ENCODE measurements around the gene SLC35A4. TPM values are rescaled to one million over a fixed set of nuclear protein-coding genes. Genes with fewer than 3 reads are reported as not detected.
"Not testable (repeated sequence)": the region's sequence is repeated elsewhere in the genome, so short reads cannot be mapped to it uniquely, and the experiment has no call there.

The SLC35A4 gene
- polyA plus RNA-seq, 4 donors, result 35.7 to 74.6 (median 57.9) TPM

DNA sequence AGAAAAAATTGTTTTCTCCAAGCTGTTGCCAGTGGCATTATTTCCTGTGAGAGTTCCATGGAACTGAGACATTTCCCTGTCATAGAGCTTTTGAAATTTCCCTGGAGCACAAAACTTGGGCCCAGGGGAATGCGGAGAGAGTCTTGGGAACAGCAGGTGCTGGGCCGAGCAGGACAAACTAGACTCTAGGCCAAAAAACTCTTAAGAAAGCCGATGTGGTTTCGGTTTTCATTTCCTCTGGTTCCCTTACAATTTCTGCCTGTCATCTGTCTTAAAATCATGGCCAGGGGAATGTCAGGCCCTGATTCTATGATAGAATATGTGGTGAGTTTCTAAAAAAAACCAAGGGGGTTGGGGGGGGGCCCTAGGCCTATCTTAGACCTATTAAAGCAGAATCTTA, 4.6 kb downstream of the SLC35A4 start:
- 7 to 23% (median 7%) methylated on average over 4 of the region's 4 CpGs for WGBS, 3 donors
- DNase-seq, result peak in 1 of 2 donors; percentile 58
- no peak overlapping the region for H3K4me3 ChIP-seq (ENCODE audit: low read depth in 1 of 3, low read length in 3 of 3)
- H3K27me3 ChIP-seq (ENCODE audit: control insufficient read depth in 3 of 3, insufficient read depth in 3 of 3, low read length in 3 of 3), result no peaks in the 10 kb centered on the region
- H3K9me3 ChIP-seq (ENCODE audit: control insufficient read depth in 2 of 2, insufficient read depth in 1 of 2, low read depth in 1 of 2, low read length in 1 of 2), result no peaks in the 10 kb centered on the region
- H3K36me3 ChIP-seq (ENCODE audit: control insufficient read depth in 3 of 3, insufficient read depth in 2 of 3, low read depth in 1 of 3, low read length in 3 of 3), result peaks cover 0 to 41% (median 2%) of the 10 kb centered on the region in 3 donors
- H3K27ac ChIP-seq (ENCODE audit: low read depth in 1 of 3, low read length in 2 of 3), result peak overlapping the region in 2 of 3 donors; percentile 34 to 72
- peaks cover 0 to 12% (median 4%) of the 10 kb centered on the region in 3 donors for H3K4me1 ChIP-seq (ENCODE audit: control insufficient read depth in 3 of 3, insufficient read depth in 2 of 3, low read depth in 1 of 3, low read length in 2 of 3)
- no peak for FAIRE-seq

DNA sequence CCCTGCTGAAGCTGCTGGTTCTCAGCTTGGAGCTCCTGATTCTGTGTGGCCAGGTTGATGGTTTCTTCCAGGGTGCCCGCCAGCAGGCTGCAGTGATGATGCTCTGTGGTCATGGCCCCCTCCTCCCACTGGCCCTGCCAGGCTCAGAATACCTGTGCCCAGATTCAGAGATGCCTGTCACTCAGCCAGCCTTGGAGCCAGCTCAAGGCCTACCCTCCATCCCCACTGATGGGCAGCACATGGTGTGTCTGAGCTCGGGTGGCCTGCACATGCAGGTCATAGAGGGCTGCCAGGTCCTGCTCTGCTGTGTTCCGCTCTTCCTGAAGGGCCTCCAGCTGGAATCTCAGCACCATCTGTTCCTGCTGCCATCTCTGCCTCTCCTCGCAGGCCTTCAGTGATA, 5.4 kb downstream of the SLC35A4 start:
- DNase-seq (no peak), FAIRE-seq (no peak)
- no peaks in the 10 kb centered on the region for H3K27me3 ChIP-seq (ENCODE audit: control insufficient read depth in 3 of 3, insufficient read depth in 3 of 3, low read length in 3 of 3)
- H3K27ac ChIP-seq (ENCODE audit: low read depth in 1 of 3, low read length in 2 of 3), result peak overlapping the region in 2 of 3 donors; percentile 26 to 68
- H3K4me3 ChIP-seq (ENCODE audit: low read depth in 1 of 3, low read length in 3 of 3), result no peak overlapping the region
- peaks cover 0 to 12% (median 4%) of the 10 kb centered on the region in 3 donors for H3K4me1 ChIP-seq (ENCODE audit: control insufficient read depth in 3 of 3, insufficient read depth in 2 of 3, low read depth in 1 of 3, low read length in 2 of 3)
- 85 to 90% (median 85%) methylated on average over 4 of the region's 4 CpGs for WGBS, 3 donors
- H3K9me3 ChIP-seq (ENCODE audit: control insufficient read depth in 2 of 2, insufficient read depth in 1 of 2, low read depth in 1 of 2, low read length in 1 of 2), result no peaks in the 10 kb centered on the region
- peaks cover 0 to 41% (median 2%) of the 10 kb centered on the region in 3 donors for H3K36me3 ChIP-seq (ENCODE audit: control insufficient read depth in 3 of 3, insufficient read depth in 2 of 3, low read depth in 1 of 3, low read length in 3 of 3)

DNA sequence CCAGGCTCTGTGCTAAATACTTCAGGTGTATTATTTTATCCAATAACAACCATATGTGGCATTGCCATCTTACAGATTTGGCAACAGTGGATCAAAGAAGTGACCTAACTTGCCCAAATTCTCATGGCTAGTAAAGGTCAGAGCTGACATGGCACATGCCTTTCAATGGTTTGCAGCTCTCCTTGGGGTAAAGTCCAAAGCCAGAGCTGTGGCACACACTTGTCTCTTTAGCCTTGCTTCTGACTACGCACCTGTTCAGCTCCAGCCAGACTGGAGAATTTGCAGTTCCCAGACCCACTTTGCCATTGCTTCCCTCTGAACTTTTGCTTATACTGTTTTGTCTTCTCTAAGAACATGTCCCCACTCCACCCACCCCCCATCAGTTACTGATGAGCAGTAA, 5.9 kb downstream of the SLC35A4 start:
- DNase-seq (no peak), FAIRE-seq (no peak)
- Histone ChIP-seq H3K4me3 (ENCODE audit: low read depth in 1 of 3, low read length in 3 of 3) (no peak overlapping the region), H3K36me3 (ENCODE audit: control insufficient read depth in 3 of 3, insufficient read depth in 2 of 3, low read depth in 1 of 3, low read length in 3 of 3) (peaks cover 0 to 41% (median 2%) of the 10 kb centered on the region in 3 donors), H3K27me3 (ENCODE audit: control insufficient read depth in 3 of 3, insufficient read depth in 3 of 3, low read length in 3 of 3) (no peaks in the 10 kb centered on the region), H3K9me3 (ENCODE audit: control insufficient read depth in 2 of 2, insufficient read depth in 1 of 2, low read depth in 1 of 2, low read length in 1 of 2) (no peaks in the 10 kb centered on the region), H3K4me1 (ENCODE audit: control insufficient read depth in 3 of 3, insufficient read depth in 2 of 3, low read depth in 1 of 3, low read length in 2 of 3) (peaks cover 0 to 12% (median 3%) of the 10 kb centered on the region in 3 donors), H3K27ac (ENCODE audit: low read depth in 1 of 3, low read length in 2 of 3) (peak overlapping the region in 1 of 3 donors; percentile 68)
- 97 to 100% (median 100%) methylated on average over 1 of the region's 1 CpG for WGBS, 3 donors

DNA sequence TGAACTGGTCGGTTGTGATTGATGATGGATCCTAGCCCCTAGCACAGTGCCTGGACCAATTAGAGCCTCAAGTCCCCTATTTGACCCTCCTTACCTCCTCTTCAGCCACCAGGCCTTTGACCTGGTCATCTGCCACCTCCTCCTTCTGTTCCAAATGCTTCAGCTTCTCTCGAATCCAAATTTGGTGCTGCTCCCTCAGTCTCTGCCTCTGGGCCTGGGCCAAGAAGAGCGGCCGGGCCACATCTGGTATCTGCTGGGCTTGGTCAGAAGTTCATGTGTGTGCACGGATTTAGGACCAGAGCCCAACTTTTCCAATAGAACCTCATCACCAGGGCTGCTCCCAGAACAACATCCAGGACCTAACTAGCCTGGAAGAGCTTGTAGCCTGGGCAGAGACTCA, 6.5 kb downstream of the SLC35A4 start:
- Histone ChIP-seq H3K36me3 (ENCODE audit: control insufficient read depth in 3 of 3, insufficient read depth in 2 of 3, low read depth in 1 of 3, low read length in 3 of 3) (peaks cover 0 to 38% (median 2%) of the 10 kb centered on the region in 3 donors), H3K27me3 (ENCODE audit: control insufficient read depth in 3 of 3, insufficient read depth in 3 of 3, low read length in 3 of 3) (no peaks in the 10 kb centered on the region), H3K27ac (ENCODE audit: low read depth in 1 of 3, low read length in 2 of 3) (peak overlapping the region in 1 of 3 donors; percentile 68), H3K4me3 (ENCODE audit: low read depth in 1 of 3, low read length in 3 of 3) (no peak overlapping the region), H3K4me1 (ENCODE audit: control insufficient read depth in 3 of 3, insufficient read depth in 2 of 3, low read depth in 1 of 3, low read length in 2 of 3) (peaks cover 0 to 8% (median 0%) of the 10 kb centered on the region in 3 donors), H3K9me3 (ENCODE audit: control insufficient read depth in 2 of 2, insufficient read depth in 1 of 2, low read depth in 1 of 2, low read length in 1 of 2) (no peaks in the 10 kb centered on the region)
- WGBS, 3 donors, result 75 to 92% (median 83%) methylated on average over 5 of the region's 5 CpGs
- DNase-seq, result no peak
- no peak for FAIRE-seq

DNA sequence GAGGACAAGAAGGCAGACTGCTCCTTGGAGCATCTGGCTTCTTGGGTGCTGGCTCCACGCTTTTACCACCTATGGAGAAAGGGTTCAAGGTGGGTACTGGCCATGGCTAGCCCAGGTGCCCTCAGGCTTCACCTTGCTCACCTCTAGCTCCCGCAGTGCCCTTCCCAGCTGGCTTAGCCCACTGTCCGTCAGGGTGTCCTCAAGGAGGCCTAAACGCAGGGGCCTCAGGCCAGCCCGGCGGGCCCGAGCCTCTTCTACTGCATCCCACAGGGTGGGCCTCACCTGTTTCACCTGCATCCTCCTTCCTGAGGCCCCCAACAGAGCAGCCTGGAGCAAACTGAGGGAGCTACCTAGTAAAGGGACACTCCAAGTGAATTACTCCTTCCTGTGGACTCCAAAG, 9.1 kb downstream of the SLC35A4 start:
- Histone ChIP-seq H3K9me3 (ENCODE audit: control insufficient read depth in 2 of 2, insufficient read depth in 1 of 2, low read depth in 1 of 2, low read length in 1 of 2) (no peaks in the 10 kb centered on the region), H3K27me3 (ENCODE audit: control insufficient read depth in 3 of 3, insufficient read depth in 3 of 3, low read length in 3 of 3) (no peaks in the 10 kb centered on the region), H3K4me3 (ENCODE audit: low read depth in 1 of 3, low read length in 3 of 3) (no peak overlapping the region), H3K4me1 (ENCODE audit: control insufficient read depth in 3 of 3, insufficient read depth in 2 of 3, low read depth in 1 of 3, low read length in 2 of 3) (peaks cover 0 to 4% (median 0%) of the 10 kb centered on the region in 3 donors), H3K36me3 (ENCODE audit: control insufficient read depth in 3 of 3, insufficient read depth in 2 of 3, low read depth in 1 of 3, low read length in 3 of 3) (peaks cover 0 to 13% (median 0%) of the 10 kb centered on the region in 3 donors), H3K27ac (ENCODE audit: low read depth in 1 of 3, low read length in 2 of 3) (no peak overlapping the region)
- DNase-seq (no peak), FAIRE-seq (no peak)
- WGBS, 3 donors, result 91 to 96% (median 94%) methylated on average over 7 of the region's 7 CpGs

DNA sequence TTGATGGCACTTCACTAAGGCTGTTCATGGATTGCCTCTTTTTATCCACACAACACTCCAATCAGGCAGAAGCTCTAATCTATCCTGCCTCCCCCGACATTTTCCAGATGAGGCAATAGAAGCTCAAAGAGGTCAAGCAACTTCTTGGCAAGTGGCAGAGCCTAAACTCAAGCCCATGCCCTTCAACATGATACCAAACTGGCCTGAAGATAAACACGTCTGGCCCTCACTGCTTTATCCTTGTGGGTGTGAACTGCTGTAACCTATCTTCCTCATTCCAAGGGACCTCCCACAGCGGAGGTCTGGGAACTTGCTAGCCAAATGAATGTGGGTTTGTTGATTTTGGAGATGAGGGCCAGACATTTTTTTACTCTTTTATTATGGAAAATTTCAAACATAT, 9.5 kb downstream of the SLC35A4 start:
- H3K27ac ChIP-seq (ENCODE audit: low read depth in 1 of 3, low read length in 2 of 3), result no peak overlapping the region
- 42 to 54% (median 47%) methylated on average over 3 of the region's 3 CpGs for WGBS, 3 donors
- no peak overlapping the region for H3K4me3 ChIP-seq (ENCODE audit: low read depth in 1 of 3, low read length in 3 of 3)
- no peaks in the 10 kb centered on the region for H3K4me1 ChIP-seq (ENCODE audit: control insufficient read depth in 3 of 3, insufficient read depth in 2 of 3, low read depth in 1 of 3, low read length in 2 of 3)
- H3K9me3 ChIP-seq (ENCODE audit: control insufficient read depth in 2 of 2, insufficient read depth in 1 of 2, low read depth in 1 of 2, low read length in 1 of 2), result no peaks in the 10 kb centered on the region
- peaks cover 0 to 11% (median 0%) of the 10 kb centered on the region in 3 donors for H3K36me3 ChIP-seq (ENCODE audit: control insufficient read depth in 3 of 3, insufficient read depth in 2 of 3, low read depth in 1 of 3, low read length in 3 of 3)
- DNase-seq (no peak), FAIRE-seq (no peak)
- no peaks in the 10 kb centered on the region for H3K27me3 ChIP-seq (ENCODE audit: control insufficient read depth in 3 of 3, insufficient read depth in 3 of 3, low read length in 3 of 3)

DNA sequence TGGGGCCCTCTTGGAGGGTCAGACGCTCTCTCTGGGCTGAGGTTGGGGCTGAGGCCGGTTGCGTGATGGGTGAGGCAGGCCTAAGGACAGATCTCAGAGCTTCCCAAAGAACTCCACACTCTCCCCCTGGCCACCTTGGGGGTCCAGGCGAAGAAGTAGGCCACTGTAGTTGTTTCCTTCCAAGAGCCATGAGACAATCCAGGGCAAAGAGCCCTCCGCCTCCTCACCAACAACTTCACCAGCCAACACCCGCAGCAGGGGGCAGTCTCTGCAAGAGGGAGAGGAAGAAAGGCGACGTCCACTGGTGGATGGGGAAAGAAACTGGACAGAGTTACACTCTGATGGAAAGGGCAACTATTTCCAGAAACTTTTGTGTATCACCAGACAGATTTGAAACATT, 10.7 kb downstream of the SLC35A4 start:
- H3K4me3 ChIP-seq (ENCODE audit: low read depth in 1 of 3, low read length in 3 of 3), result no peak overlapping the region
- H3K9me3 ChIP-seq (ENCODE audit: control insufficient read depth in 2 of 2, insufficient read depth in 1 of 2, low read depth in 1 of 2, low read length in 1 of 2), result no peaks in the 10 kb centered on the region
- H3K36me3 ChIP-seq (ENCODE audit: control insufficient read depth in 3 of 3, insufficient read depth in 2 of 3, low read depth in 1 of 3, low read length in 3 of 3), result peaks cover 0 to 6% (median 0%) of the 10 kb centered on the region in 3 donors
- no peaks in the 10 kb centered on the region for H3K4me1 ChIP-seq (ENCODE audit: control insufficient read depth in 3 of 3, insufficient read depth in 2 of 3, low read depth in 1 of 3, low read length in 2 of 3)
- FAIRE-seq (no peak), DNase-seq (peak; percentile 25 to 57)
- H3K27ac ChIP-seq (ENCODE audit: low read depth in 1 of 3, low read length in 2 of 3), result no peak overlapping the region
- 68 to 80% (median 78%) methylated on average over 8 of the region's 8 CpGs for WGBS, 3 donors
- H3K27me3 ChIP-seq (ENCODE audit: control insufficient read depth in 3 of 3, insufficient read depth in 3 of 3, low read length in 3 of 3), result no peaks in the 10 kb centered on the region

DNA sequence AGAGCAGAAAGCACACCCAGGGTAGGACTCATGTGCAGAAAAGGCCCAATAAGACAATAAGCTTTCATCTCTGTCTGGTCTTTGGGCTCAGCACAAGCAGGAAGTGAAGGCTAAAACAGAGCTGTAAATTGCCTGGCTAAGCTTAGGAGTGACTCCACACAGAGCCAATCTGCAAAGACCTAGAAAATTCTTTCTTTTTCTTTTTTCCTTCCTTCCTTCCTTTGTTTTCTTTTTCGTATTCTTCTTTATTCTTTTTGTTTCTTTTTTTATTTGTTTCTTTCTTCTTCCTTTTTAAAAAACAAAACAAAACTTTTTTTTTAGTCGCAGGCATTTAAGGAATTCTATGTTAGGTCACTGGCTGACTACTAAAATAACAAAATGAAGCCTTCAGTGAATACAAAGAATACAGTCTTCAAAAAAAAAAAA, 12.2 kb downstream of the SLC35A4 start:
- Histone ChIP-seq H3K27ac (ENCODE audit: low read depth in 1 of 3, low read length in 2 of 3) (no peak overlapping the region), H3K27me3 (ENCODE audit: control insufficient read depth in 3 of 3, insufficient read depth in 3 of 3, low read length in 3 of 3) (no peaks in the 10 kb centered on the region), H3K4me1 (ENCODE audit: control insufficient read depth in 3 of 3, insufficient read depth in 2 of 3, low read depth in 1 of 3, low read length in 2 of 3) (no peaks in the 10 kb centered on the region), H3K4me3 (ENCODE audit: low read depth in 1 of 3, low read length in 3 of 3) (no peak overlapping the region), H3K9me3 (ENCODE audit: control insufficient read depth in 2 of 2, insufficient read depth in 1 of 2, low read depth in 1 of 2, low read length in 1 of 2) (no peaks in the 10 kb centered on the region), H3K36me3 (ENCODE audit: control insufficient read depth in 3 of 3, insufficient read depth in 2 of 3, low read depth in 1 of 3, low read length in 3 of 3) (no peaks in the 10 kb centered on the region)
- 76 to 84% (median 78%) methylated on average over 2 of the region's 2 CpGs for WGBS, 3 donors
- FAIRE-seq, result no peak
- no peak for DNase-seq

DNA sequence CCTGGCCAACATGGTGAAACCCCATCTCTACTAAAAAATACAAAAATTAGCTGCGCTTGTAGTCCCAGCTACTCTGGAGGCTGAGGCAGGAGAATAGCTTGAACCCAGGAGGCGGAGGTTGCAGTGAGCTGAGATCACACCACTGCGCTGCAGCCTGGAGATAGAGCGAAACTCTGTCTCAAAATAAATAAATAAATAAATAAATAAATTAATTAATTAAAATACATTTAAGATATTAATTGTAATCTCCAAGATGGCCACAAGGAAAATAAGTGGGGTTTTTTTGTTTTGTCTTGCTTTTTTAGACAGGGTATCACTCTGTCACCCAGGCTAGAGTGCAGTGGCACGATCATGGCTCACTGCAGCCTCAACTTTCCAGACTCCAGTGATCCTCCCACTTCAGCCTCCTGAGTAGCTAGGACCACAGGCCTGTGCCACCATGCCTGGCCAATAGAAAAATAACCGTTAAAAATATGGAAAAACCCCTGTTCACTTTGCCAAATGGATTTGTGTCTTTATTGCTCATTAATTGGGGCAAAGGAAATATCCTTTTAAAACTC, 14.6 kb downstream of the SLC35A4 start:
- 92 to 94% (median 93%) methylated on average over 6 of the region's 6 CpGs for WGBS, 3 donors
- not testable (repeated sequence) for DNase-seq; FAIRE-seq; H3K27ac ChIP-seq (ENCODE audit: low read depth in 1 of 3, low read length in 2 of 3); H3K4me1 ChIP-seq (ENCODE audit: control insufficient read depth in 3 of 3, insufficient read depth in 2 of 3, low read depth in 1 of 3, low read length in 2 of 3); H3K4me3 ChIP-seq (ENCODE audit: low read depth in 1 of 3, low read length in 3 of 3); H3K9me3 ChIP-seq (ENCODE audit: control insufficient read depth in 2 of 2, insufficient read depth in 1 of 2, low read depth in 1 of 2, low read length in 1 of 2); H3K27me3 ChIP-seq (ENCODE audit: control insufficient read depth in 3 of 3, insufficient read depth in 3 of 3, low read length in 3 of 3); H3K36me3 ChIP-seq (ENCODE audit: control insufficient read depth in 3 of 3, insufficient read depth in 2 of 3, low read depth in 1 of 3, low read length in 3 of 3)
